Ishikawa (cell line): ENCODE measurements around the gene HMGN2.

Experiments used
- CEBPB ChIP-seq: IDR thresholded peaks from 2 replicates; pipeline ENCODE4 v1.6.1; 2012
- EGR1 ChIP-seq: IDR thresholded peaks from 2 replicates; pipeline ENCODE4 v1.6.1; 2012
- EP300 ChIP-seq: IDR thresholded peaks from 2 replicates; pipeline ENCODE4 v1.6.1; 2012; ENCODE audit warnings: borderline replicate concordance
- REST ChIP-seq: IDR thresholded peaks from 2 replicates; pipeline ENCODE4 v1.6.1; 2012; ENCODE audit warnings: low read depth, mild to moderate bottlenecking
- TCF12 ChIP-seq: IDR thresholded peaks from 2 replicates; pipeline ENCODE4 v1.6.1; 2012; ENCODE audit warnings: low read depth
- TEAD4 ChIP-seq: IDR thresholded peaks from 2 replicates; pipeline ENCODE4 v1.6.1; 2012
- YY1 ChIP-seq: IDR thresholded peaks from 2 replicates; pipeline ENCODE4 v1.6.1; 2012; ENCODE audit warnings: low read depth
- ZBTB7A ChIP-seq: IDR thresholded peaks from 2 replicates; pipeline ENCODE4 v1.6.1; 2012; ENCODE audit warnings: low read depth

- TF ChIP-seq CEBPB (no peak), YY1 (no peak), TEAD4 (no peak), TCF12 (no peak), EGR1 (no peak), REST (no peak), EP300 (no peak), ZBTB7A (no peak)
Observed at GRCh38 chr1:26516987-26517765, 44.9 kb downstream of the HMGN2 start.
